GM23248 (cell line): ENCODE data around the gene UQCRFS1. TPM values are rescaled to one million over a fixed set of nuclear protein-coding genes. Genes with fewer than 3 reads are reported as not detected.
"Not testable (repeated sequence)": the region's sequence is repeated elsewhere in the genome, so short reads cannot be mapped to it uniquely, and the experiment has no call there.

Experiments
- DNase-seq: peaks from one replicate; pipeline ENCODE4 v3.0.0-alpha.2; 2015
- H2AFZ ChIP-seq: fragments of 200-600 bp; sonication (generic); 2 replicates; pipeline ENCODE4 v1.6.1; 2016; ENCODE audit warnings: antibody characterized with exemption
- H3F3A ChIP-seq: fragments of 200-600 bp; sonication (generic); 2 replicates; pipeline ENCODE4 v1.6.1; 2016; ENCODE audit warnings: mild to moderate bottlenecking, antibody characterized with exemption, mixed run types; ENCODE audit not compliant: insufficient read depth
- H3K27ac ChIP-seq: fragments of 200-600 bp; sonication (generic); 2 replicates; pipeline ENCODE4 v1.5.1; 2016; ENCODE audit warnings: mild to moderate bottlenecking
- H3K27me3 ChIP-seq: fragments of 200-600 bp; sonication (generic); replicated peaks from 2 replicates; pipeline ENCODE4 v1.6.1; 2016; ENCODE audit warnings: mild to moderate bottlenecking; ENCODE audit not compliant: insufficient read depth
- H3K36me3 ChIP-seq: fragments of 200-600 bp; sonication (generic); 2 replicates; pipeline ENCODE4 v1.6.1; 2016; ENCODE audit warnings: low read depth, mild to moderate bottlenecking
- H3K4me1 ChIP-seq: fragments of 200-600 bp; sonication (generic); 2 replicates; pipeline ENCODE4 v1.6.1; 2016; ENCODE audit warnings: mild to moderate bottlenecking; ENCODE audit not compliant: insufficient read depth
- H3K4me2 ChIP-seq: fragments of 200-600 bp; sonication (generic); one replicate; pipeline ENCODE4 v1.6.1; 2016; ENCODE audit warnings: mild to moderate bottlenecking; ENCODE audit not compliant: unreplicated experiment
- H3K4me3 ChIP-seq: fragments of 200-600 bp; sonication (generic); 2 replicates; pipeline ENCODE4 v1.5.1; 2016; ENCODE audit warnings: mild to moderate bottlenecking
- H3K79me2 ChIP-seq: fragments of 200-600 bp; sonication (generic); 2 replicates; pipeline ENCODE4 v1.6.1; 2016; ENCODE audit warnings: mild to moderate bottlenecking; ENCODE audit not compliant: insufficient read depth
- H3K9ac ChIP-seq: fragments of 200-600 bp; sonication (generic); 2 replicates; pipeline ENCODE4 v1.6.1; 2016; ENCODE audit warnings: mild to moderate bottlenecking
- H3K9me2 ChIP-seq: fragments of 200-600 bp; sonication (generic); 2 replicates; pipeline ENCODE4 v1.6.1; 2016; ENCODE audit warnings: mixed run types, mild to moderate bottlenecking, moderate library complexity; ENCODE audit not compliant: insufficient read depth
- H3K9me3 ChIP-seq: fragments of 200-600 bp; sonication (generic); one replicate; pipeline ENCODE4 v1.6.1; 2017; ENCODE audit warnings: low read depth
- H4K20me1 ChIP-seq: fragments of 200-600 bp; sonication (generic); 2 replicates; pipeline ENCODE4 v1.6.0; 2016; ENCODE audit not compliant: insufficient read depth
- EZH2 ChIP-seq: fragments of 200-600 bp; sonication (generic); IDR thresholded peaks from 2 replicates; pipeline ENCODE4 v1.6.1; 2018; ENCODE audit warnings: antibody characterized with exemption, mild to moderate bottlenecking; ENCODE audit not compliant: insufficient read depth, poor library complexity, severe bottlenecking
- EZH2phosphoT487 ChIP-seq: fragments of 200-600 bp; sonication (generic); IDR thresholded peaks from 2 replicates; pipeline ENCODE4 v1.6.1; 2018; ENCODE audit warnings: antibody characterized with exemption, moderate library complexity, mild to moderate bottlenecking, low read depth; ENCODE audit not compliant: insufficient read depth
- WGBS, 2 experiments: methylation state at CpG; one replicate each; pipeline ENCODE4 v1.1.6; 2015 to 2017; ENCODE audit warnings: low lambda C conversion rate in 2 of 2, low coverage in 1 of 2; ENCODE audit errors: missing lambda C conversion rate in 2 of 2; 5-methylcytosine and 5-hydroxymethylcytosine counted together
- in situ Hi-C: fragments of 300-500 bp; cut with MboI; formaldehyde crosslinking; loops from 2 replicates; pipeline ENCODE4 v1.15.0; 2020
- polyA plus RNA-seq: library from polyadenylated mRNA; unstranded; fragments of >200 nt; fragmentation: Nextera tagmentation; extraction: Ambion mirVana; gene quantifications from 2 replicates; pipeline ENCODE4 v1.2.1, GENCODE V29; 2016
- total RNA-seq: library from RNA; depleted of rRNA; stranded (reverse); fragments of >200 nt; shearing (Covaris generic); gene quantifications from 2 replicates; pipeline ENCODE4 v1.2.3, GENCODE V29; 2014

Gene UQCRFS1
- total and polyA plus RNA-seq, 2 experiments from 2014 or later = 32.1 to 58.9 TPM

- no peaks in the 10 kb centered on the region for H3K9me3 ChIP-seq
- no peak overlapping the region for H3K4me2 ChIP-seq
- no peaks in the 10 kb centered on the region for H3K36me3 ChIP-seq
- H3K27ac ChIP-seq = no peak overlapping the region
- no peaks in the 10 kb centered on the region; the same call in 1 of the 2 replicates for H3K27me3 ChIP-seq
- H3K9ac ChIP-seq = no peak overlapping the region
- H3K79me2 ChIP-seq = no peaks in the 10 kb centered on the region
- no peak overlapping the region for H2AFZ ChIP-seq
- in situ Hi-C loops = loop anchor here (25.0 kb wide), 1 partner anchor 522 kb away; no protein-coding TSS in a partner anchor
- H3K4me3 ChIP-seq = no peak overlapping the region
- DNase-seq = no peak
- H3F3A ChIP-seq = no peaks in the 10 kb centered on the region
- no peak for TF ChIP-seq EZH2
- TF ChIP-seq EZH2phosphoT487 = no peak
- no peaks in the 10 kb centered on the region for H3K9me2 ChIP-seq
- no peaks in the 10 kb centered on the region for H3K4me1 ChIP-seq
- 32 to 38% methylated on average over 3 of the region's 3 CpGs for WGBS, 2 experiments
- no peaks in the 10 kb centered on the region for H4K20me1 ChIP-seq
Measured at GRCh38 chr19:29259153-29259552, 46.2 kb upstream of the UQCRFS1 start.

GRCh38 chr19:29256516-29256915 lies 43.6 kb upstream of the UQCRFS1 start:
- H3K4me3 ChIP-seq = no peak overlapping the region
- no peak overlapping the region for H3K4me2 ChIP-seq
- no peak overlapping the region for H3K9ac ChIP-seq
- H3K9me3 ChIP-seq = no peaks in the 10 kb centered on the region
- in situ Hi-C loops = loop anchor here (25.0 kb wide), 1 partner anchor 519 kb away; no protein-coding TSS in a partner anchor
- H3K9me2 ChIP-seq = no peaks in the 10 kb centered on the region
- H3K79me2 ChIP-seq = no peaks in the 10 kb centered on the region
- H4K20me1 ChIP-seq = no peaks in the 10 kb centered on the region
- no peak for TF ChIP-seq EZH2phosphoT487
- no peak for TF ChIP-seq EZH2
- no peaks in the 10 kb centered on the region for H3F3A ChIP-seq
- no peak for DNase-seq
- no peak overlapping the region for H3K27ac ChIP-seq
- H3K4me1 ChIP-seq = no peaks in the 10 kb centered on the region
- no peak overlapping the region for H2AFZ ChIP-seq
- H3K27me3 ChIP-seq = no peaks in the 10 kb centered on the region
- 8 to 18% methylated on average over 2 of the region's 2 CpGs for WGBS, 2 experiments
- no peaks in the 10 kb centered on the region for H3K36me3 ChIP-seq

- no peak for DNase-seq
- no peak overlapping the region for H3K9ac ChIP-seq
- H2AFZ ChIP-seq = no peak overlapping the region
- in situ Hi-C loops = loop anchor here (25.0 kb wide), 1 partner anchor 519 kb away; no protein-coding TSS in a partner anchor
- no peaks in the 10 kb centered on the region for H3K36me3 ChIP-seq
- H3K79me2 ChIP-seq = no peaks in the 10 kb centered on the region
- 60 to 63% methylated on average over 8 of the region's 8 CpGs for WGBS, 2 experiments
- no peaks in the 10 kb centered on the region for H3F3A ChIP-seq
- no peak for TF ChIP-seq EZH2phosphoT487
- TF ChIP-seq EZH2 = no peak
- H3K4me3 ChIP-seq = no peak overlapping the region
- no peaks in the 10 kb centered on the region for H3K4me1 ChIP-seq
- no peak overlapping the region for H3K4me2 ChIP-seq
- H3K9me2 ChIP-seq = no peaks in the 10 kb centered on the region
- H3K27ac ChIP-seq = no peak overlapping the region
- H3K9me3 ChIP-seq = no peaks in the 10 kb centered on the region
- no peaks in the 10 kb centered on the region for H3K27me3 ChIP-seq
- H4K20me1 ChIP-seq = no peaks in the 10 kb centered on the region
Measured at GRCh38 chr19:29255912-29256311, 43.0 kb upstream of the UQCRFS1 start.

- Histone ChIP-seq H3K27ac (no peak overlapping the region), H3K4me2 (no peak overlapping the region), H3K27me3 (no peaks in the 10 kb centered on the region), H3K9me2 (no peaks in the 10 kb centered on the region), H3K79me2 (no peaks in the 10 kb centered on the region), H3K4me3 (no peak overlapping the region), H3F3A (no peaks in the 10 kb centered on the region), H3K9me3 (no peaks in the 10 kb centered on the region), H3K9ac (no peak overlapping the region), H2AFZ (no peak overlapping the region), H3K4me1 (no peaks in the 10 kb centered on the region), H4K20me1 (no peaks in the 10 kb centered on the region), H3K36me3 (no peaks in the 10 kb centered on the region)
- WGBS, 2 experiments = 58 to 59% methylated on average over 9 of the region's 9 CpGs
- in situ Hi-C loops = loop anchor here (25.0 kb wide), 1 partner anchor 518 kb away; no protein-coding TSS in a partner anchor
- TF ChIP-seq EZH2phosphoT487 (no peak), EZH2 (no peak)
- no peak for DNase-seq
Measured at GRCh38 chr19:29255006-29255405, 42.1 kb upstream of the UQCRFS1 start.

GRCh38 chr19:29249798-29250197 lies 36.8 kb upstream of the UQCRFS1 start:
- H3K9me2 ChIP-seq, H3K79me2 ChIP-seq, H4K20me1 ChIP-seq, H3K4me1 ChIP-seq, H3F3A ChIP-seq, H3K4me2 ChIP-seq, H3K27me3 ChIP-seq, H3K27ac ChIP-seq, H3K4me3 ChIP-seq, H3K9ac ChIP-seq, H2AFZ ChIP-seq, H3K36me3 ChIP-seq, H3K9me3 ChIP-seq, DNase-seq: not testable (repeated sequence)
- in situ Hi-C loops = loop anchor here (25.0 kb wide), 1 partner anchor 512 kb away; no protein-coding TSS in a partner anchor
- 26 to 29% methylated on average over 3 of the region's 3 CpGs for WGBS, 2 experiments
